HCT116 (cell line): Measurements from ENCODE around the gene PCDHA10. TPM values are rescaled to one million over a fixed set of nuclear protein-coding genes. Genes with fewer than 3 reads are reported as not detected.

Experiments
- ATAC-seq: fragments of 200-7000 bp; cut with Tn5 transposase; 2 replicates; pipeline ENCODE4 v1.9.1; 2020; ENCODE audit warnings: mild to moderate bottlenecking, moderate library complexity
- Bru-seq: library from RNA; stranded (reverse); fragments of 400-500 nt; gene quantifications from one replicate; lab custom pipeline; 2021; lab: Mats Ljungman, UMichigan
- BruChase-seq, 2 experiments: library from RNA; stranded (reverse); fragments of 400-500 nt; gene quantifications; one replicate each; lab custom pipeline; 2021; lab: Mats Ljungman, UMichigan
- BruUV-seq: library from RNA; stranded (reverse); fragments of 400-500 nt; replicated peaks from 2 replicates; lab custom pipeline; 2021; lab: Mats Ljungman, UMichigan
- CTCF ChIA-PET: fragments of 300-600 bp; sonication (Branson Sonifier 250); formaldehyde crosslinking; loops from one replicate; lab custom pipeline; 2021; ENCODE audit warnings: antibody characterized with exemption; lab: Charles Lee
- POLR2A ChIA-PET: fragments of 300-600, 350-600 bp; sonication (Branson Sonifier 250); formaldehyde crosslinking; loops from one replicate; lab custom pipeline; 2021; ENCODE audit warnings: antibody characterized with exemption; lab: Charles Lee
- RAD21 ChIA-PET, 2 experiments: fragments of 300-600 bp; sonication (Branson Sonifier 250); formaldehyde crosslinking; loops; one replicate each; lab custom pipeline; 2023; ENCODE audit warnings: low total read pairs in 2 of 2; ENCODE audit not compliant: uncharacterized antibody in 2 of 2, unreplicated experiment in 2 of 2, low non-redundant PET in 1 of 2; lab: Charles Lee
- DNase-seq: peaks from one replicate; pipeline ENCODE4 v3.0.0-alpha.2; 2010; ENCODE audit warnings: low read depth, low spot score
- H2AFZ ChIP-seq: fragments of 200-600 bp; shearing (Covaris generic), sonication (generic); 2 replicates; pipeline ENCODE4 v1.6.1; 2017; ENCODE audit warnings: low read depth, mixed run types, mixed read lengths, antibody characterized with exemption, low read length; ENCODE audit not compliant: poor library complexity, severe bottlenecking
- H3K27ac ChIP-seq: 2 replicates; pipeline ENCODE4 v1.5.1; 2012; ENCODE audit warnings: low read depth, low read length
- H3K27me3 ChIP-seq: fragments of 200-600 bp; sonication (generic); 2 replicates; pipeline ENCODE4 v1.6.1; 2016; ENCODE audit warnings: mixed run types, low read length, mixed read lengths; ENCODE audit not compliant: insufficient read depth
- H3K36me3 ChIP-seq, 2 experiments: fragments of 200-500 bp in 1 of 2; fragments of 200-600 bp in 1 of 2; sonication (Bioruptor generic) in 1 of 2; sonication (generic) in 1 of 2; 2 replicates each; pipeline versions ENCODE4 v1.5.1 to v1.6.1; 2014 to 2016; ENCODE audit warnings: low read length in 2 of 2, inconsistent platforms in 1 of 2, mixed read lengths in 1 of 2, mixed run types in 1 of 2; ENCODE audit not compliant: insufficient read depth in 2 of 2, control insufficient read depth in 1 of 2
- H3K4me1 ChIP-seq, 2 experiments: fragments of 200-600 bp in 1 of 2; sonication (generic) in 1 of 2; 2 replicates each; pipeline versions ENCODE4 v1.5.1 to v1.6.1; 2012 to 2017; ENCODE audit warnings: low read length in 2 of 2, inconsistent platforms in 1 of 2, mild to moderate bottlenecking in 1 of 2, mixed read lengths in 1 of 2, mixed run types in 1 of 2, moderate library complexity in 1 of 2; ENCODE audit not compliant: insufficient read depth in 2 of 2, control insufficient read depth in 1 of 2
- H3K4me2 ChIP-seq: fragments of 200-600 bp; sonication (generic); 2 replicates; pipeline ENCODE4 v1.6.1; 2017; ENCODE audit warnings: mixed run types, low read length, mixed read lengths
- H3K4me3 ChIP-seq, 2 experiments: fragments of 200-600 bp in 1 of 2; sonication (generic) in 1 of 2; replicated peaks in 1 of 2; 2 replicates each; pipeline ENCODE4 v1.5.1; 2011 to 2016; ENCODE audit warnings: low read length in 2 of 2, control low read depth in 1 of 2, low read depth in 1 of 2, mild to moderate bottlenecking in 1 of 2, mixed read lengths in 1 of 2, mixed run types in 1 of 2
- H3K79me2 ChIP-seq: fragments of 200-600 bp; sonication (generic); 2 replicates; pipeline ENCODE4 v1.6.1; 2017; ENCODE audit warnings: mild to moderate bottlenecking, mixed run types, low read length, moderate library complexity, mixed read lengths; ENCODE audit not compliant: insufficient read depth
- H3K9ac ChIP-seq: fragments of 200-600 bp; sonication (generic); 2 replicates; pipeline ENCODE4 v1.6.1; 2016; ENCODE audit warnings: low read length, mixed read lengths
- H3K9me2 ChIP-seq: fragments of 200-600 bp; sonication (generic), shearing (Covaris generic); 2 replicates; pipeline ENCODE4 v1.6.1; 2017; ENCODE audit warnings: mixed run types, mild to moderate bottlenecking, moderate library complexity; ENCODE audit not compliant: insufficient read depth
- H3K9me3 ChIP-seq, 2 experiments: fragments of 200-500 bp in 1 of 2; fragments of 200-600 bp in 1 of 2; sonication (Bioruptor generic) in 1 of 2; sonication (generic) in 1 of 2; 2 replicates each; pipeline ENCODE4 v1.6.1; 2014 to 2017; ENCODE audit warnings: low read length in 2 of 2, mixed read lengths in 2 of 2, inconsistent platforms in 1 of 2, low read depth in 1 of 2, mild to moderate bottlenecking in 1 of 2, mixed run types in 1 of 2, moderate library complexity in 1 of 2; ENCODE audit not compliant: control insufficient read depth in 1 of 2, insufficient read depth in 1 of 2
- H4K20me1 ChIP-seq: fragments of 200-600 bp; sonication (generic), shearing (Covaris generic); 2 replicates; pipeline ENCODE4 v1.6.1; 2017; ENCODE audit warnings: mixed run types, mild to moderate bottlenecking, moderate library complexity; ENCODE audit not compliant: insufficient read depth
- RAD21 ChIP-seq: IDR thresholded peaks from 2 replicates; pipeline ENCODE4 v1.6.1; 2012; ENCODE audit warnings: low read depth, mild to moderate bottlenecking
- SIN3A ChIP-seq: IDR thresholded peaks from 2 replicates; pipeline ENCODE4 v1.6.1; 2012; ENCODE audit warnings: low read depth
- intact Hi-C: fragments of 100-400 bp; cut with micrococcal nuclease; formaldehyde crosslinking; loops from 2 replicates; pipeline ENCODE4 v1.10.0; 2022
- long read RNA-seq: library from polyadenylated mRNA; unstranded; transcript quantifications from one replicate; pipeline ENCODE4 v2.0.0, GENCODE V29; 2021; ENCODE audit not compliant: unreplicated experiment
- polyA plus RNA-seq: library from polyadenylated mRNA; unstranded; fragments of >200 nt; gene quantifications from 2 replicates; pipeline ENCODE4 v1.2.1, GENCODE V29; 2012; ENCODE audit warnings: missing spikeins
- total RNA-seq: library from RNA; stranded (reverse); gene quantifications from one replicate; pipeline ENCODE4 v1.2.1, GENCODE V29; 2021; ENCODE audit not compliant: unreplicated experiment
- TF ChIP-seq, protein P1 (sequence below), 3 experiments: fragments of 200-600 bp in 1 of 3; sonication (generic) in 1 of 3; IDR thresholded peaks in 2 of 3; conservative IDR thresholded peaks in 1 of 3; 2 replicates each; pipeline ENCODE4 v1.5.1; 2012 to 2017; ENCODE audit warnings: low read depth in 2 of 3, low read length in 2 of 3, antibody characterized with exemption in 1 of 3, borderline replicate concordance in 1 of 3, control low read depth in 1 of 3, mild to moderate bottlenecking in 1 of 3, mixed read lengths in 1 of 3, mixed run types in 1 of 3, moderate library complexity in 1 of 3; ENCODE audit not compliant: insufficient read depth in 1 of 3

PCDHA10 gene, protein sequence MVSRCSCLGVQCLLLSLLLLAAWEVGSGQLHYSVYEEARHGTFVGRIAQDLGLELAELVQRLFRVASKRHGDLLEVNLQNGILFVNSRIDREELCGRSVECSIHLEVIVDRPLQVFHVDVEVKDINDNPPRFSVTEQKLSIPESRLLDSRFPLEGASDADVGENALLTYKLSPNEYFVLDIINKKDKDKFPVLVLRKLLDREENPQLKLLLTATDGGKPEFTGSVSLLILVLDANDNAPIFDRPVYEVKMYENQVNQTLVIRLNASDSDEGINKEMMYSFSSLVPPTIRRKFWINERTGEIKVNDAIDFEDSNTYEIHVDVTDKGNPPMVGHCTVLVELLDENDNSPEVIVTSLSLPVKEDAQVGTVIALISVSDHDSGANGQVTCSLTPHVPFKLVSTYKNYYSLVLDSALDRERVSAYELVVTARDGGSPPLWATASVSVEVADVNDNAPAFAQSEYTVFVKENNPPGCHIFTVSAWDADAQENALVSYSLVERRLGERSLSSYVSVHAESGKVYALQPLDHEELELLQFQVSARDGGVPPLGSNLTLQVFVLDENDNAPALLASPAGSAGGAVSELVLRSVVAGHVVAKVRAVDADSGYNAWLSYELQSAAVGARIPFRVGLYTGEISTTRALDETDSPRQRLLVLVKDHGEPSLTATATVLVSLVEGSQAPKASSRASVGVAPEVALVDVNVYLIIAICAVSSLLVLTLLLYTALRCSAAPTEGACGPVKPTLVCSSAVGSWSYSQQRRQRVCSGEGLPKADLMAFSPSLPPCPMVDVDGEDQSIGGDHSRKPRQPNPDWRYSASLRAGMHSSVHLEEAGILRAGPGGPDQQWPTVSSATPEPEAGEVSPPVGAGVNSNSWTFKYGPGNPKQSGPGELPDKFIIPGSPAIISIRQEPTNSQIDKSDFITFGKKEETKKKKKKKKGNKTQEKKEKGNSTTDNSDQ
- total RNA-seq (0.05 TPM), Bru-seq, nascent RNA (percentile 7 among the genes with signal in this experiment), BruChase-seq, experiment 1, labeled RNA remaining after a 6-hour chase (percentile 19 among the genes with signal in this experiment), BruChase-seq, experiment 2, labeled RNA remaining after a 2-hour chase (percentile 17 among the genes with signal in this experiment)
- polyA plus RNA-seq, result 0.03 and 0.05 TPM in 2 replicates
- long read RNA-seq, result 0 reads

DNA sequence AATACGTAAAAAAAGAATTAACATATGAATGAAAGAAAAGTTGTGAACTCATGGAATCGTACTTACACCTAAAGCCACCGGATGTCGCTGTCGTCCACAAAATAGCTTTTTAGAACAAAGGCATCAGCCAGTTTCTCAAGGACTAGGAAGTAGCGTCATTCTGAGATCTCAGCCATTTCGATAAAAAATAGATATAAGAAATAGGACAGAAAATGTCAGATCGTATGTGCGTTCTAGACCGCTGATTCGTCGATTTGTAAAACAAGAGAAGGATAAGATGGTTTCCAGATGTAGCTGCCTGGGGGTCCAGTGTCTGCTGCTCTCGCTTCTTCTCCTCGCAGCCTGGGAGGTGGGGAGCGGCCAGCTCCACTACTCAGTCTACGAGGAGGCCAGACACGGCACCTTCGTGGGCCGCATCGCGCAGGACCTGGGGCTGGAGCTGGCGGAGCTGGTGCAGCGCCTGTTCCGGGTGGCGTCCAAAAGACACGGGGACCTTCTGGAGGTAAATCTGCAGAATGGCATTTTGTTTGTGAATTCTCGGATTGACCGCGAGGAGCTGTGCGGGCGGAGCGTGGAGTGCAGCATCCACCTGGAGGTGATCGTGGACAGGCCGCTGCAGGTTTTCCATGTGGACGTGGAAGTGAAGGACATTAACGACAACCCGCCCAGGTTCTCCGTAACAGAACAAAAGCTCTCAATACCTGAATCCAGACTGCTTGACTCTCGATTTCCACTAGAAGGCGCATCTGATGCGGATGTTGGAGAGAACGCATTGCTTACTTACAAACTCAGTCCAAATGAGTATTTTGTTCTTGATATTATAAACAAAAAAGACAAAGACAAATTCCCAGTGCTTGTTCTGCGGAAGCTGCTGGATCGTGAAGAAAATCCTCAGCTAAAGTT lies at the start of gene PCDHA10:
TSS of gene PCDHA10 (plus strand) at position 126 of the 903 bp plus-strand sequence. CDS start at position 278, 152 bp downstream.
- no peaks in the 10 kb centered on the region for H3K27me3 ChIP-seq
- no peaks in the 10 kb centered on the region for H3K9me2 ChIP-seq
- no peak for ATAC-seq
- intact Hi-C loops, result loop anchor here (1.0 to 10.0 kb wide), 2 partner anchors 185 to 709 kb away; no protein-coding TSS in a partner anchor
- H3K36me3 ChIP-seq, result no peaks in the 10 kb centered on the region
- peak within 1 kb of the TSS; percentile 58 for H2AFZ ChIP-seq
- CTCF ChIA-PET, result interaction anchor here (1.1 to 1.3 kb wide), 4 partner anchors 9 to 708 kb away, joined by 3 to 9 read pairs (median 4); no protein-coding TSS in a partner anchor
- no peak within 1 kb of the TSS for H3K4me2 ChIP-seq
- no peak within 1 kb of the TSS for H3K9ac ChIP-seq
- POLR2A ChIA-PET, result no interaction called here
- no peak within 1 kb of the TSS for H3K27ac ChIP-seq
- TF ChIP-seq SIN3A, result no peak
- peak; percentile 68 for TF ChIP-seq RAD21
- TF ChIP-seq, protein P1, sequence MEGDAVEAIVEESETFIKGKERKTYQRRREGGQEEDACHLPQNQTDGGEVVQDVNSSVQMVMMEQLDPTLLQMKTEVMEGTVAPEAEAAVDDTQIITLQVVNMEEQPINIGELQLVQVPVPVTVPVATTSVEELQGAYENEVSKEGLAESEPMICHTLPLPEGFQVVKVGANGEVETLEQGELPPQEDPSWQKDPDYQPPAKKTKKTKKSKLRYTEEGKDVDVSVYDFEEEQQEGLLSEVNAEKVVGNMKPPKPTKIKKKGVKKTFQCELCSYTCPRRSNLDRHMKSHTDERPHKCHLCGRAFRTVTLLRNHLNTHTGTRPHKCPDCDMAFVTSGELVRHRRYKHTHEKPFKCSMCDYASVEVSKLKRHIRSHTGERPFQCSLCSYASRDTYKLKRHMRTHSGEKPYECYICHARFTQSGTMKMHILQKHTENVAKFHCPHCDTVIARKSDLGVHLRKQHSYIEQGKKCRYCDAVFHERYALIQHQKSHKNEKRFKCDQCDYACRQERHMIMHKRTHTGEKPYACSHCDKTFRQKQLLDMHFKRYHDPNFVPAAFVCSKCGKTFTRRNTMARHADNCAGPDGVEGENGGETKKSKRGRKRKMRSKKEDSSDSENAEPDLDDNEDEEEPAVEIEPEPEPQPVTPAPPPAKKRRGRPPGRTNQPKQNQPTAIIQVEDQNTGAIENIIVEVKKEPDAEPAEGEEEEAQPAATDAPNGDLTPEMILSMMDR (IDR thresholded peaks at IDR 0.05 in 2 of 3, conservative IDR thresholded peaks at IDR 0.05 in 1 of 3; ENCODE audit: borderline replicate concordance in 1 of 3, insufficient read depth in 1 of 3, low read depth in 2 of 3, low read length in 2 of 3), result peak; percentile 29 to 52 (median 43); a peak in 3 of 6 replicates
- TF ChIP-seq, all 23 proteins: peak for 2
- H3K4me3 ChIP-seq, result no peak within 1 kb of the TSS
- no peaks in the 10 kb centered on the region for H3K4me1 ChIP-seq
- no TSS peak for BruUV-seq
- no peaks in the 10 kb centered on the region for H3K9me3 ChIP-seq
- H3K79me2 ChIP-seq, result no peaks in the 10 kb centered on the region
- H4K20me1 ChIP-seq, result no peaks in the 10 kb centered on the region
- peak; percentile 42 for DNase-seq
- RAD21 ChIA-PET, result no interaction called here
